Neuron (in vitro differentiated cells): Measurements from ENCODE around the gene ELOA2.
"Not testable (repeated sequence)": the region's sequence is repeated elsewhere in the genome, so short reads cannot be mapped to it uniquely, and the experiment has no call there.

Experiments
- H2AFZ ChIP-seq: one replicate; pipeline ENCODE4 v1.6.1; 2013; ENCODE audit warnings: low read depth, mild to moderate bottlenecking, inconsistent platforms, low read length, moderate library complexity
- H3K27me3 ChIP-seq: one replicate; pipeline ENCODE4 v1.6.1; 2013; ENCODE audit warnings: low read length; ENCODE audit not compliant: insufficient read depth
- H3K36me3 ChIP-seq: one replicate; pipeline ENCODE4 v1.6.1; 2013; ENCODE audit warnings: low read length; ENCODE audit not compliant: insufficient read depth
- H3K4me1 ChIP-seq: one replicate; pipeline ENCODE4 v1.6.1; 2013; ENCODE audit warnings: low read length; ENCODE audit not compliant: insufficient read depth
- H3K4me3 ChIP-seq: 2 replicates; pipeline ENCODE4 v1.5.1; 2013; ENCODE audit warnings: mild to moderate bottlenecking, low read length, moderate library complexity
- H3K9me3 ChIP-seq: one replicate; pipeline ENCODE4 v1.6.1; 2013; ENCODE audit warnings: low read length

Gene ELOA2

GRCh38 chr18:47034591-47034990, 830 bp downstream of the ELOA2 start:
- H3K4me3 ChIP-seq = not testable (repeated sequence)

GRCh38 chr18:47032945-47033344, 2.5 kb downstream of the ELOA2 start:
- H3K27me3 ChIP-seq = peaks cover 3% of the 10 kb centered on the region
- no peaks in the 10 kb centered on the region for H3K4me1 ChIP-seq
- H3K4me3 ChIP-seq = no peak overlapping the region
- no peaks in the 10 kb centered on the region for H3K36me3 ChIP-seq
- H2AFZ ChIP-seq = no peak overlapping the region
- peaks cover 1% of the 10 kb centered on the region for H3K9me3 ChIP-seq

More at GRCh38 chr18:47034591-47034990, 830 bp downstream of the ELOA2 start:
- H2AFZ ChIP-seq, H3K4me1 ChIP-seq, H3K9me3 ChIP-seq, H3K27me3 ChIP-seq, H3K36me3 ChIP-seq: not testable (repeated sequence)

- not testable (repeated sequence) for H2AFZ ChIP-seq, H3K9me3 ChIP-seq, H3K4me3 ChIP-seq, H3K4me1 ChIP-seq, H3K36me3 ChIP-seq, H3K27me3 ChIP-seq
Measured at GRCh38 chr18:47030887-47031286, 4.5 kb downstream of the ELOA2 start.

GRCh38 chr18:47029684-47030353, 5.6 kb downstream of the ELOA2 start:
- not testable (repeated sequence) for H3K4me1 ChIP-seq, H3K9me3 ChIP-seq, H3K36me3 ChIP-seq, H2AFZ ChIP-seq, H3K4me3 ChIP-seq, H3K27me3 ChIP-seq

DNA sequence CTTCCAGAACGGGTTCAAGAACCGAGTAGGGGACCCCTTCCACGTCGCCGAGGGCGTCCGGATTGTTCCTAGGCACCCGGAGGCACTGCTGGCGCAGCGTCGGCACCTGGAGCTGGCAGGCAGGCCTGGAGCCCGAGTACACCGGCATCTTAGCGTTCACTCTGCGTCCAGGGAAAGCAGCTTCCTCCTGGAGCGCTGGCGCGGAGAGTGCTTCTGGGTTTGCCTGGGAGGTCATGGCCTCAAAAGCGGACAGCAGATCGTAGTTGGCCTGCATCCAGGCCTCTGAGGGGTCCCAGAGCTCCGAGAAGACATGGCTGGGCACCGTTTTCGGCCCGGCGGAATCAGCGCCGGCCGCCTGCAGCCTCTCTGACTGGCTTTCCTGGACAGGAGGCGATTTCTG, 6.7 kb downstream of the ELOA2 start:
- not testable (repeated sequence) for H3K27me3 ChIP-seq, H3K4me3 ChIP-seq, H3K9me3 ChIP-seq, H2AFZ ChIP-seq, H3K36me3 ChIP-seq, H3K4me1 ChIP-seq

DNA sequence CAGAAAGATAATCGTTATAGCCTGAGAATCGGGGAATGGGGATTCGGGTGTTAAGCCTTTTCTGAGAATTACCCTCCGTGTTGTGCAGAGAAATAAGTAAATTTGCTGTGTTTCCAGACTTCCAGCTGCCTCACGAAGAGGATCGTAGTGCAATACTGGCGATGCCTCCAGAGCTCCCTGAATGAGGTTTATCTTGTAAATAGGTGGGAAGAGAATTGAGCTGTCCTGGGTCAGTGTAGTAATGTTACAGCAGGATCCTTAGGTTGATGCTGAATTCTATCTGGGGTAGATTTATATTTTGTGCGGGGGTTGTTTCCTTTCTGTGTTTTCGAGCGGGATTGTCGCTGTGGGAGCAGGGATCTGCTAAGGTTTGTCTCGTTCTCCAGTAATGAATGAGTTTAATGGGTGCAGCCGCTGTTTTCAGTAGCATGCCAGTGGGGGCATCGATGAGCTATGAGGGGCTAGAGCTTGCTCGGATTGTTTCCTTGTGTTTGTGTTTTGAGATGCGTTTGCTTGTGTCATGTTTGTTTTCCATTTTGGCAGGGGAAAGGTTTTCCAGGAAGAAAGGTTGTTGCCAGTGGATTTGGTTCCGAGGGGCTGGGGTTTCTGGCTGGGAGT, 9.8 kb downstream of the ELOA2 start:
- not testable (repeated sequence) for H3K4me1 ChIP-seq, H3K36me3 ChIP-seq, H3K4me3 ChIP-seq, H3K9me3 ChIP-seq, H2AFZ ChIP-seq, H3K27me3 ChIP-seq

- not testable (repeated sequence) for H3K27me3 ChIP-seq, H3K36me3 ChIP-seq, H3K9me3 ChIP-seq, H2AFZ ChIP-seq, H3K4me1 ChIP-seq, H3K4me3 ChIP-seq
Measured at GRCh38 chr18:47023769-47024465, 11.5 kb downstream of the ELOA2 start.

DNA sequence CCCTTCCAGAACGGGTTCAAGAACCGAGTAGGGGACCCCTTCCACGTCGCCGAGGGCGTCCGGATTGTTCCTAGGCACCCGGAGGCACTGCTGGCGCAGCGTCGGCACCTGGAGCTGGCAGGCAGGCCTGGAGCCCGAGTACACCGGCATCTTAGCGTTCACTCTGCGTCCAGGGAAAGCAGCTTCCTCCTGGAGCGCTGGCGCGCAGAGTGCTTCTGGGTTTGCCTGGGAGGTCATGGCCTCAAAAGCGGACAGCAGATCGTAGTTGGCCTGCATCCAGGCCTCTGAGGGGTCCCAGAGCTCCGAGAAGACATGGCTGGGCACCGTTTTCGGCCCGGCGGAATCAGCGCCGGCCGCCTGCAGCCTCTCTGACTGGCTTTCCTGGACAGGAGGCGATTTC, 12.6 kb downstream of the ELOA2 start:
- H3K9me3 ChIP-seq, H2AFZ ChIP-seq, H3K36me3 ChIP-seq, H3K4me1 ChIP-seq, H3K4me3 ChIP-seq, H3K27me3 ChIP-seq: not testable (repeated sequence)

GRCh38 chr18:47020757-47021156, 14.7 kb downstream of the ELOA2 start:
- H3K4me1 ChIP-seq, H3K36me3 ChIP-seq, H3K27me3 ChIP-seq, H2AFZ ChIP-seq, H3K9me3 ChIP-seq, H3K4me3 ChIP-seq: not testable (repeated sequence)

DNA sequence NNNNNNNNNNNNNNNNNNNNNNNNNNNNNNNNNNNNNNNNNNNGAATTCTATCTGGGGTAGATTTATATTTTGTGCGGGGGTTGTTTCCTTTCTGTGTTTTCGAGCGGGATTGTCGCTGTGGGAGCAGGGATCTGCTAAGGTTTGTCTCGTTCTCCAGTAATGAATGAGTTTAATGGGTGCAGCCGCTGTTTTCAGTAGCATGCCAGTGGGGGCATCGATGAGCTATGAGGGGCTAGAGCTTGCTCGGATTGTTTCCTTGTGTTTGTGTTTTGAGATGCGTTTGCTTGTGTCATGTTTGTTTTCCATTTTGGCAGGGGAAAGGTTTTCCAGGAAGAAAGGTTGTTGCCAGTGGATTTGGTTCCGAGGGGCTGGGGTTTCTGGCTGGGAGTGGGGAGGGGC, 15.6 kb downstream of the ELOA2 start:
- H3K4me3 ChIP-seq, H2AFZ ChIP-seq, H3K36me3 ChIP-seq, H3K9me3 ChIP-seq, H3K4me1 ChIP-seq, H3K27me3 ChIP-seq: not testable (repeated sequence)
